Ishikawa (cell line): ENCODE results near the gene ZNF343.
A peak's percentile ranks its signal among the peaks of the same experiment; 100 is the strongest.

ENCODE experiments used
- CEBPB ChIP-seq: IDR thresholded peaks from 2 replicates; pipeline ENCODE4 v1.6.1; 2012
- CREB1 ChIP-seq: IDR thresholded peaks from 2 replicates; pipeline ENCODE4 v1.6.1; 2012; ENCODE audit warnings: low read depth
- EGR1 ChIP-seq: IDR thresholded peaks from 2 replicates; pipeline ENCODE4 v1.6.1; 2012
- EP300 ChIP-seq: IDR thresholded peaks from 2 replicates; pipeline ENCODE4 v1.6.1; 2012; ENCODE audit warnings: borderline replicate concordance
- FOXM1 ChIP-seq: IDR thresholded peaks from 2 replicates; pipeline ENCODE4 v1.6.1; 2012; ENCODE audit warnings: low read depth, borderline replicate concordance
- MAX ChIP-seq: IDR thresholded peaks from 2 replicates; pipeline ENCODE4 v1.6.1; 2012
- NFIC ChIP-seq: IDR thresholded peaks from 2 replicates; pipeline ENCODE4 v1.6.1; 2012
- RAD21 ChIP-seq: IDR thresholded peaks from 2 replicates; pipeline ENCODE4 v1.6.1; 2012; ENCODE audit warnings: low read depth
- REST ChIP-seq: IDR thresholded peaks from 2 replicates; pipeline ENCODE4 v1.6.1; 2012; ENCODE audit warnings: low read depth, mild to moderate bottlenecking
- TAF1 ChIP-seq: IDR thresholded peaks from 2 replicates; pipeline ENCODE4 v1.6.1; 2012; ENCODE audit warnings: low read depth, mild to moderate bottlenecking
- TCF12 ChIP-seq: IDR thresholded peaks from 2 replicates; pipeline ENCODE4 v1.6.1; 2012; ENCODE audit warnings: low read depth
- TEAD4 ChIP-seq: IDR thresholded peaks from 2 replicates; pipeline ENCODE4 v1.6.1; 2012
- USF1 ChIP-seq: IDR thresholded peaks from 2 replicates; pipeline ENCODE4 v1.6.1; 2012
- YY1 ChIP-seq: IDR thresholded peaks from 2 replicates; pipeline ENCODE4 v1.6.1; 2012; ENCODE audit warnings: low read depth
- ZBTB7A ChIP-seq: IDR thresholded peaks from 2 replicates; pipeline ENCODE4 v1.6.1; 2012; ENCODE audit warnings: low read depth

ZNF343 gene

GRCh38 chr20:2451939-2452732 lies 56.6 kb downstream of the ZNF343 start:
- TF ChIP-seq USF1 (no peak), RAD21 (peak; percentile 78), CEBPB (no peak)

GRCh38 chr20:2451422-2451821 lies 57.3 kb downstream of the ZNF343 start:
- TF ChIP-seq USF1 (no peak), CEBPB (no peak), MAX (no peak), TAF1 (no peak), EGR1 (no peak), RAD21 (no peak), REST (no peak), YY1 (no peak), ZBTB7A (no peak), EP300 (no peak), NFIC (no peak), TCF12 (no peak), FOXM1 (no peak), TEAD4 (no peak), CREB1 (no peak)

- TF ChIP-seq CEBPB (no peak), YY1 (no peak), TCF12 (no peak), REST (no peak), EGR1 (no peak), USF1 (no peak), ZBTB7A (no peak), RAD21 (no peak), TEAD4 (no peak), TAF1 (no peak), EP300 (no peak), MAX (no peak), CREB1 (no peak)
Observed at GRCh38 chr20:2449386-2449785, 59.3 kb downstream of the ZNF343 start.

- no peak for TF ChIP-seq CEBPB
- no peak for TF ChIP-seq TCF12
- TF ChIP-seq NFIC = no peak
- no peak for TF ChIP-seq ZBTB7A
- TF ChIP-seq EP300 = no peak
- TF ChIP-seq TEAD4 = no peak
- no peak for TF ChIP-seq TAF1
- TF ChIP-seq MAX = no peak
- no peak for TF ChIP-seq RAD21
- TF ChIP-seq YY1 = no peak
- TF ChIP-seq CREB1 = no peak
- no peak for TF ChIP-seq REST
- TF ChIP-seq FOXM1 = no peak
- TF ChIP-seq EGR1 = no peak
Observed at GRCh38 chr20:2446845-2447244, 61.9 kb downstream of the ZNF343 start.
